A673 (cell line): Measurements from ENCODE around the gene MAGI1. TPM values are rescaled to one million over a fixed set of nuclear protein-coding genes. Genes with fewer than 3 reads are reported as not detected.

ENCODE experiments used
- BruUV-seq: library from RNA; stranded (reverse); fragments of 400-500 nt; replicated peaks from 2 replicates; lab custom pipeline; 2021; lab: Mats Ljungman, UMichigan
- CTCF ChIA-PET: fragments of 300-600 bp; sonication (Branson Sonifier 250); formaldehyde crosslinking; loops from one replicate; lab custom pipeline; 2022; ENCODE audit warnings: antibody characterized with exemption; lab: Charles Lee
- POLR2A ChIA-PET: fragments of 300-600 bp; sonication (Branson Sonifier 250); formaldehyde crosslinking; loops from one replicate; lab custom pipeline; 2022; ENCODE audit warnings: antibody characterized with exemption; ENCODE audit not compliant: low non-redundant PET; lab: Charles Lee
- DNase-seq: peaks from one replicate; pipeline ENCODE4 v3.0.0-alpha.2; 2015; ENCODE audit warnings: low spot score
- H3K27ac ChIP-seq: fragments of 200-600 bp; sonication (generic); 2 replicates; pipeline ENCODE4 v1.5.1; 2016; ENCODE audit warnings: mixed run types, low read depth, mild to moderate bottlenecking, mixed read lengths, antibody characterized with exemption, low read length; ENCODE audit not compliant: poor library complexity, severe bottlenecking
- H3K27me3 ChIP-seq: fragments of 200-600 bp; sonication (generic); replicated peaks from 2 replicates; pipeline ENCODE4 v1.6.1; 2017; ENCODE audit warnings: mixed run types, low read depth, mild to moderate bottlenecking, mixed read lengths, antibody characterized with exemption, low read length; ENCODE audit not compliant: insufficient read depth, poor library complexity
- H3K36me3 ChIP-seq: fragments of 200-600 bp; sonication (generic); 2 replicates; pipeline ENCODE4 v1.6.1; 2016; ENCODE audit warnings: mixed run types, mild to moderate bottlenecking, mixed read lengths, antibody characterized with exemption, low read length; ENCODE audit not compliant: insufficient read depth, poor library complexity, severe bottlenecking
- H3K4me1 ChIP-seq: fragments of 200-600 bp; sonication (generic); 2 replicates; pipeline ENCODE4 v1.6.1; 2017; ENCODE audit warnings: mixed run types, mild to moderate bottlenecking, mixed read lengths, antibody characterized with exemption, low read length; ENCODE audit not compliant: insufficient read depth, poor library complexity, severe bottlenecking
- H3K4me3 ChIP-seq: fragments of 200-600 bp; sonication (generic); 2 replicates; pipeline ENCODE4 v1.5.1; 2016; ENCODE audit warnings: low read depth, mixed run types, mild to moderate bottlenecking, mixed read lengths, low read length; ENCODE audit not compliant: poor library complexity, severe bottlenecking
- H3K9me3 ChIP-seq: fragments of 200-600 bp; sonication (generic); 2 replicates; pipeline ENCODE4 v1.6.1; 2016; ENCODE audit warnings: mixed run types, low read depth, mild to moderate bottlenecking, mixed read lengths, antibody characterized with exemption, low read length; ENCODE audit not compliant: poor library complexity, severe bottlenecking
- CTCF ChIP-seq: fragments of 300-800, 200-600 bp; sonication (generic); conservative IDR thresholded peaks from 2 replicates; pipeline ENCODE4 v1.5.1; 2017; ENCODE audit warnings: low read depth, mild to moderate bottlenecking, antibody characterized with exemption, low read length, moderate library complexity, mixed read lengths
- EZH2 ChIP-seq: fragments of 200-600 bp; sonication (generic); IDR thresholded peaks from 2 replicates; pipeline ENCODE4 v1.6.1; 2017; ENCODE audit warnings: borderline replicate concordance, low read depth, mild to moderate bottlenecking, mixed read lengths, antibody characterized with exemption, low read length; ENCODE audit not compliant: poor library complexity, severe bottlenecking
- intact Hi-C: fragments of 100-400 bp; cut with micrococcal nuclease; formaldehyde crosslinking; loops from one replicate; pipeline ENCODE4 v1.10.0; 2022; ENCODE audit not compliant: unreplicated experiment
- total RNA-seq: library from RNA; stranded (reverse); gene quantifications from 2 replicates; pipeline ENCODE4 v1.2.3, GENCODE V29; 2021

Gene MAGI1
- total RNA-seq, 1 experiment from 2014 or later, result 30.5 TPM

DNA sequence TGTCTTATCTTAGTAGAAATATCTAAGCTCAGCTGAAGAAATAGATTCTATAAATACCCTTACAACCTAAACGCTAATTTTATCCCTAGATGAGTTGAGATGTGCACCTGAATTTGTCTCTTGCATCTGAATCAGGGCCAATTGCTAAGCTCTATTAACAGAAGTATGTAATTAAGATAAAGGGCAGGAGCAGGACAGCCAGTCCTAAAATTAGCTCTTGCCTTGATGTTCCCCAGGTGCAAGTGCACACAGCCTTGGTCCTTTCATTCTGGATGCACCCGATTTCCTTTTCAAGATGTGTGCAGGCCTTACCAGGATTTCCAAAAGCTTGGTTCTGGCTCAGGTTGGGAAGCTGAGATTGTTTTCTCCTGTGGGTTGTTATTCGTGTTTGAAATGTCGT is 52.4 kb downstream of the MAGI1 start:
- no peak for TF ChIP-seq CTCF
- Histone ChIP-seq H3K4me1 (no peaks in the 10 kb centered on the region), H3K9me3 (no peaks in the 10 kb centered on the region), H3K4me3 (no peak overlapping the region), H3K27me3 (no peaks in the 10 kb centered on the region), H3K27ac (no peak overlapping the region), H3K36me3 (no peaks in the 10 kb centered on the region)
- no TSS peak for BruUV-seq
- CTCF ChIA-PET, result no interaction called here
- POLR2A ChIA-PET, result no interaction called here
- DNase-seq, result no peak
- intact Hi-C loops, result no loop called here

GRCh38 chr3:65984975-65985374 is 53.7 kb downstream of the MAGI1 start:
- CTCF ChIA-PET, result interaction anchor here (0.6 kb wide), 1 partner anchor 119 kb away, joined by 3 read pairs; no protein-coding TSS in a partner anchor
- no peak for DNase-seq
- TF ChIP-seq EZH2, result no peak
- no peak for TF ChIP-seq CTCF
- Histone ChIP-seq H3K27ac (no peak overlapping the region), H3K27me3 (no peaks in the 10 kb centered on the region), H3K4me1 (no peaks in the 10 kb centered on the region), H3K9me3 (no peaks in the 10 kb centered on the region), H3K36me3 (no peaks in the 10 kb centered on the region), H3K4me3 (no peak overlapping the region)
- POLR2A ChIA-PET, result no interaction called here
- no TSS peak for BruUV-seq
- intact Hi-C loops, result no loop called here

DNA sequence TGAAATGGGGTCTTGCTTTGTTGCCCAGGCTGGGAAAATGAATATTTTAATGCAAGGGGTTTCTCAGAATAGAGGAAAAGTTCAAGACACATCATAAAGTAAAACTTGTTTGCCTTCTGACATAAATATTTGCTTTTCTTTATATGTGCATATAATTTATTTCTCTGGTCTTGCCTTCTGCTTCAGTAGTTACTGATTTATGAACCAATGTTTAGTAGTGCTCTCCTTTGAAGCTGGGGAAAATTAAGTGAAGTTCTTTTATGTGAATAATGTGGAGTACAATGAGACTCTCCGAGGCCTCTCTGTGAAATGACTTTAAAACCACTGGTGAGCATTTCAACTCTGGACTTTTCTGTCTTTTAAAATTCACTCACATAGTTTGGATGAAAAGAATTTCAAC is 55.6 kb downstream of the MAGI1 start:
- CTCF ChIA-PET, result no interaction called here
- H3K27ac ChIP-seq, result no peak overlapping the region

More for the DNA sequence above, 55.6 kb downstream of the MAGI1 start:
- intact Hi-C loops, result no loop called here
- BruUV-seq, result no TSS peak
- Histone ChIP-seq H3K27me3 (no peaks in the 10 kb centered on the region), H3K9me3 (no peaks in the 10 kb centered on the region), H3K36me3 (no peaks in the 10 kb centered on the region), H3K4me3 (no peak overlapping the region), H3K4me1 (peaks cover 9% of the 10 kb centered on the region)
- no peak for DNase-seq
- TF ChIP-seq CTCF (no peak), EZH2 (no peak)
- POLR2A ChIA-PET, result no interaction called here
